GM12801 (cell line): ENCODE measurements around the gene SH3TC1.

ENCODE experiments used
- TF ChIP-seq, protein P1 (sequence below): IDR thresholded peaks from one replicate; pipeline ENCODE4 v1.5.1; 2011; ENCODE audit warnings: control low read depth; ENCODE audit not compliant: insufficient read length; ENCODE audit errors: extremely low read depth

SH3TC1 gene

DNA sequence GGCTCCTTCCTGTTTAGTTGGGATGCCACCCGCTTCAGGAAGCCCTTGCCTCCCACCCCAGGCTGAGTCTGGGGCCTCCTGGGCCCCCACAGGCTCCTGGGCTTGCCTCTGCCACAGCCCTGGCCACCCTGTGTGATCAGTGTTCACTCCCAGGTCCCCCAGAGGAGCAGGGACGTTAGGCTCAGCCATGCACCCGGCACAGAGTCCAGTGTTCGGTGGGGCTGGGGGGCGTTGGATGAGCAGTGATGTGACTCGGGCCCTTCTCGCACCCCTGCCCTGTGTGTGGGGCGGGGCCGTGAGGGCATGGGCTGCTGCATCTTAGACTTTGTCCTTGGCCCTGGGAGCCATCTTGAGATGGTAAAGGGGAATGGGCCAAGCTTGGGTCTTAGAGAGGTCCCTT, 40.6 kb downstream of the SH3TC1 start:
- TF ChIP-seq, protein P1, sequence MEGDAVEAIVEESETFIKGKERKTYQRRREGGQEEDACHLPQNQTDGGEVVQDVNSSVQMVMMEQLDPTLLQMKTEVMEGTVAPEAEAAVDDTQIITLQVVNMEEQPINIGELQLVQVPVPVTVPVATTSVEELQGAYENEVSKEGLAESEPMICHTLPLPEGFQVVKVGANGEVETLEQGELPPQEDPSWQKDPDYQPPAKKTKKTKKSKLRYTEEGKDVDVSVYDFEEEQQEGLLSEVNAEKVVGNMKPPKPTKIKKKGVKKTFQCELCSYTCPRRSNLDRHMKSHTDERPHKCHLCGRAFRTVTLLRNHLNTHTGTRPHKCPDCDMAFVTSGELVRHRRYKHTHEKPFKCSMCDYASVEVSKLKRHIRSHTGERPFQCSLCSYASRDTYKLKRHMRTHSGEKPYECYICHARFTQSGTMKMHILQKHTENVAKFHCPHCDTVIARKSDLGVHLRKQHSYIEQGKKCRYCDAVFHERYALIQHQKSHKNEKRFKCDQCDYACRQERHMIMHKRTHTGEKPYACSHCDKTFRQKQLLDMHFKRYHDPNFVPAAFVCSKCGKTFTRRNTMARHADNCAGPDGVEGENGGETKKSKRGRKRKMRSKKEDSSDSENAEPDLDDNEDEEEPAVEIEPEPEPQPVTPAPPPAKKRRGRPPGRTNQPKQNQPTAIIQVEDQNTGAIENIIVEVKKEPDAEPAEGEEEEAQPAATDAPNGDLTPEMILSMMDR, result no peak

- TF ChIP-seq, protein P1, result no peak
Measured at GRCh38 chr4:8240211-8241041, 41.3 kb downstream of the SH3TC1 start.

- TF ChIP-seq, protein P1, result no peak
Measured at GRCh38 chr4:8241211-8241779, 42.2 kb downstream of the SH3TC1 start.

DNA sequence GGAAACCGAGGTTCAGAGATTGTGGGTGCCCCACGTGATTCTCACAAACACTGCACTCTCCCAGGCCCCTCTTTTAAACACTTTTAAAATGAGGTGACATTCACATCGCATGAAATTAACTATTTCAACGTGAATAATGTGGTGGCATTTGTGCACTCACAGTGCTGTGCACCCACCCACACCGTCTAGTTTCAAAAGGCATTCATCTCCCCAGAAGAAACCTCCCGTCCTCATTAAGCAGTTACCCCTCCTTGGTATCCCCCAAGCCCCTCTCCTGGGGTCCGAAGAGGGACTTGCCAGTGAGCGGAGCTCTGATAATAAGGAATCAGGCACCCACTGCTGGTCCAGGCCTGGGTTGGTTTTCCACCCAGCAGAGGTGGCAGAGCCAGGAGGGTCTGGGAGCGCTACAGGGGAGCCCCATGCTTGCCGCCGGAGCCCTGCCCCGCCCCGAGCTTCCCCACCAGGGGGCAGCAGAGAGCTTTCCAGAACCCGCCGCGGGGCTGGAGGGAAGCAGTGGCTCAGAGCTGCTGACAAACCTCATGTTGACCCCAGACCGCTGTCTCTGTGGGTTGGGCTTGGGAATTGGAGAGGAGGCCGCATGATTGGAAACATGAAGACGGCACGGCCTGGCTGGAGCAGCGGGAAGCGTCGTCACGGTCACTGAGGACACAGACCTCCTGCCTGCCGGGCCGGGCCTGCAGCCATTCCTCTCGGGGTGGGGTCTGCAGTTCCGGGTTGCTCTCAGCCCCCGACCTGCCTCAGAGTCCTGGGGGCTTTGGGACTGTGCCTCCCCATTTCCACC, 43.0 kb downstream of the SH3TC1 start:
- TF ChIP-seq, protein P1, result no peak

- TF ChIP-seq, protein P1, result no peak
Measured at GRCh38 chr4:8242782-8243560, 43.9 kb downstream of the SH3TC1 start.

DNA sequence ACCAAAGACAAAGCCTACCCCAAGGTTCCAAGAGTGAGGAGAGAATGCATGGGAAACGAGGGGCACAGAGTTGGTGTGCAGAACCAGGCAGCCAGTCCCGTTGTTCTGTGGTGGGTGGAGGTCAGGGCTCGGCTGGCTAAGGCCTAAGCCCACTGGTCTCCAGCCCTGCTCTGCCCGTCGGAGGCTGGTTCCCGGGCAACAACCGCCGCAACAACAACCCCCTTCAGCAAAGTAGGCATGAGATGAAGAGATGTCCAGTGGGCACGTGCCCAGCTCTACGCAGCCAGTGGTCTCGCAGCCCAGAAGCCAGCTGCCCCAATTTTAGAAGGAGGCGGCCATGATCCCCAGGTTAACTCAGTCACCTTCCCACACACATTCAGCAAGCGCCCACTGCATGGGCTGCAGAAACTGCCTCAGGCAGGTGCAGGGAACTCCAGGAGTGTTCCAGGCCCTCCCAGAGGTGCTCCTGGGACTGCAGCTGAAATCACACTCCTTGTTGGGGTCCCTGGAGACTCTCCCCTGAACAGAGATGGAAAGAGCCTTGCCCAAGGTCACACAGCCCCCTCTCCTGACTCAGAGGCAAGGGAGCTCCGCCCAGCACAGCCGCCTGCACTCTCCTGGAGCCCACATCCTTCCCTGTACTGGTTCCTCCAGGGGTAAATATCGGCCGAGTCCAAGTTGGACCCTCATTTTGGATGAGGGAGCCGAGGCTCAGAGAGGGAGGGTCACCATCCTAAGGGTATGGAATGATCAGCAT, 45.1 kb downstream of the SH3TC1 start:
- TF ChIP-seq, protein P1, result no peak
